Measurements from ENCODE around the gene ZBTB32. TPM values are rescaled to one million over a fixed set of nuclear protein-coding genes. Genes with fewer than 3 reads are reported as not detected.

The ZBTB32 gene
- total RNA-seq, 1 experiment from 2014 or later = not detected

DNA sequence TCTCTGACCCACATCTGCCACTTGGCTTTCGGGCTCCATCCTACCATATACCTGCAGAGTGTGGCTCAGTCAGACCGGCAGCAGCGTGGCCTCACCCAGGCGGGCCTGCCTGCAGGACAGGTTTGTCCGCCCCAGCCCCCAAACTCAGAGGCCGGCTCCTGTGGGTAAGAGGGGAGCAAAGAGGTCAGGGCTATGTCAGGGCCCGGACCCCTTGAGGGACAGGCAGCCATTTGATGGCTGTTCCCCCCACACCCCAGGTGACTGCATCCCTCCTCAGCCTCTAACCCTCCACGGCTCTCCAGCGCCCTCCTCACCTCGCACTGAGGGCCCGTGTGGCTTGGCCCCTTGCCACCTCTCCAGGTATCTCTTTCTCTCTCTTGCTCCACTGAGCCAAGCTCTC lies 12.3 kb upstream of the ZBTB32 start:
- no peak for ATAC-seq

GRCh38 chr19:35693422-35693821 lies 10.9 kb upstream of the ZBTB32 start:
- H3K4me3 ChIP-seq (replicated peaks in 1 of 2; ENCODE audit: low read depth in 1 of 2, low read length in 2 of 2) = no peak overlapping the region
- H3K79me2 ChIP-seq (ENCODE audit: insufficient read depth, low read length) = no peaks in the 10 kb centered on the region
- H3K36me3 ChIP-seq (ENCODE audit: control insufficient read depth in 1 of 2, insufficient read depth in 2 of 2, low read length in 2 of 2) = no peaks in the 10 kb centered on the region
- 0 out of 2 replicates have a peak overlapping the region, but pooled peaks have one; percentile 14 for H3K4me2 ChIP-seq (ENCODE audit: low read length)
- H3K9me3 ChIP-seq (ENCODE audit: control insufficient read depth in 1 of 2, insufficient read depth in 1 of 2, low read depth in 1 of 2, low read length in 2 of 2) = no peaks in the 10 kb centered on the region
- H4K20me1 ChIP-seq (ENCODE audit: insufficient read depth) = no peaks in the 10 kb centered on the region
- H3K9me2 ChIP-seq (ENCODE audit: insufficient read depth) = no peaks in the 10 kb centered on the region
- TF ChIP-seq FOSL1 (IDR thresholded peaks at IDR 0.05; ENCODE audit: low read depth) (no peak), EZH2 (IDR thresholded peaks at IDR 0.05) (no peak), REST (IDR thresholded peaks at IDR 0.05; ENCODE audit: low read depth) (no peak), POLR2A (IDR thresholded peaks at IDR 0.05; ENCODE audit: borderline replicate concordance, extremely low read depth, insufficient read depth, insufficient read length) (no peak), EZH2phosphoT487 (IDR thresholded peaks at IDR 0.05; ENCODE audit: borderline replicate concordance) (no peak), SRF (IDR thresholded peaks at IDR 0.05; ENCODE audit: low read depth) (no peak), POLR2AphosphoS5 (IDR thresholded peaks at IDR 0.05; ENCODE audit: low read depth, low read length) (no peak)
- H2AFZ ChIP-seq (ENCODE audit: low read depth, low read length, poor library complexity, severe bottlenecking) = peak overlapping the region; percentile 54
- intact Hi-C loops (cut with micrococcal nuclease) = loop anchor here (1.0 to 5.0 kb wide), 2 partner anchors 189 to 238 kb away; no protein-coding TSS in a partner anchor
- DNase-seq (ENCODE audit: low read depth, low spot score) (no peak), ATAC-seq (peak; percentile 48)
- BruUV-seq (replicated peaks) = no TSS peak
- H3K9ac ChIP-seq (ENCODE audit: low read length) = no peak overlapping the region
- H3K4me1 ChIP-seq (ENCODE audit: control insufficient read depth in 1 of 2, insufficient read depth in 2 of 2, low read length in 2 of 2) = peaks cover 5 to 9% of the 10 kb centered on the region in 2 experiments; a peak in 2 of 4 replicates
- ChIA-PET CTCF (interaction anchor here (0.9 to 1.9 kb wide), 5 partner anchors 9 to 241 kb away, joined by 3 to 10 read pairs (median 4); no protein-coding TSS in a partner anchor), RAD21 (ENCODE audit: low non-redundant PET in 1 of 2, low total read pairs in 2 of 2, uncharacterized antibody in 2 of 2, unreplicated experiment in 2 of 2) (no interaction called here), POLR2A (no interaction called here)
- no peak overlapping the region for H3K27ac ChIP-seq (ENCODE audit: low read depth, low read length)
- H3K27me3 ChIP-seq (ENCODE audit: insufficient read depth, low read length) = no peaks in the 10 kb centered on the region

More for the DNA sequence above, 12.3 kb upstream of the ZBTB32 start:
- Histone ChIP-seq H3K9ac (ENCODE audit: low read length) (no peak overlapping the region), H3K9me3 (ENCODE audit: control insufficient read depth in 1 of 2, insufficient read depth in 1 of 2, low read depth in 1 of 2, low read length in 2 of 2) (no peaks in the 10 kb centered on the region), H3K4me3 (replicated peaks in 1 of 2; ENCODE audit: low read depth in 1 of 2, low read length in 2 of 2) (no peak overlapping the region), H3K9me2 (ENCODE audit: insufficient read depth) (no peaks in the 10 kb centered on the region), H3K36me3 (ENCODE audit: control insufficient read depth in 1 of 2, insufficient read depth in 2 of 2, low read length in 2 of 2) (no peaks in the 10 kb centered on the region), H4K20me1 (ENCODE audit: insufficient read depth) (no peaks in the 10 kb centered on the region), H3K27ac (ENCODE audit: low read depth, low read length) (no peak overlapping the region), H3K79me2 (ENCODE audit: insufficient read depth, low read length) (no peaks in the 10 kb centered on the region), H3K27me3 (ENCODE audit: insufficient read depth, low read length) (no peaks in the 10 kb centered on the region), H2AFZ (ENCODE audit: low read depth, low read length, poor library complexity, severe bottlenecking) (no peak overlapping the region), H3K4me1 (ENCODE audit: control insufficient read depth in 1 of 2, insufficient read depth in 2 of 2, low read length in 2 of 2) (peaks cover 5 to 9% of the 10 kb centered on the region in 2 experiments; a peak in 2 of 4 replicates), H3K4me2 (ENCODE audit: low read length) (no peak overlapping the region)
- ChIA-PET POLR2A (no interaction called here), CTCF (interaction anchor here (1.0 to 1.1 kb wide), 2 partner anchors 11 to 143 kb away, joined by 3 to 10 read pairs; no protein-coding TSS in a partner anchor), RAD21 (ENCODE audit: low non-redundant PET in 1 of 2, low total read pairs in 2 of 2, uncharacterized antibody in 2 of 2, unreplicated experiment in 2 of 2) (no interaction called here)
- TF ChIP-seq EGR1 (IDR thresholded peaks at IDR 0.05; ENCODE audit: low read depth) = no peak
- no peak for TF ChIP-seq TCF7L2 (IDR thresholded peaks at IDR 0.05; ENCODE audit: borderline replicate concordance, extremely low read depth, insufficient read depth, insufficient read length)
- TF ChIP-seq RAD21 (IDR thresholded peaks at IDR 0.05; ENCODE audit: low read depth) = peak; percentile 29; the same call in 1 of the 2 replicates
- TF ChIP-seq SRF (IDR thresholded peaks at IDR 0.05; ENCODE audit: low read depth) = no peak
- intact Hi-C loops (cut with micrococcal nuclease) = loop anchor here (5.0 kb wide), 1 partner anchor 190 kb away; no protein-coding TSS in a partner anchor
- no TSS peak for BruUV-seq (replicated peaks)
- no peak for DNase-seq (ENCODE audit: low read depth, low spot score)

Measured in HCT116 (cell line).